ENCODE measurements around the gene KMT5C. TPM values are rescaled to one million over a fixed set of nuclear protein-coding genes. Genes with fewer than 3 reads are reported as not detected.

Gene KMT5C
- total RNA-seq, 1 experiment from 2014 or later = 54.5 TPM

- Histone ChIP-seq H2BK12ac (ENCODE audit: insufficient read length, low read depth, low read length) (no peak overlapping the region), H3K18ac (ENCODE audit: insufficient read length, low read depth, low read length) (no peak overlapping the region), H2AFZ (ENCODE audit: low read length) (no peak overlapping the region), H3K9ac (ENCODE audit: extremely low read depth, insufficient read length, low read length) (no peak overlapping the region), H3K4me1 (ENCODE audit: insufficient read depth, low read length) (no peaks in the 10 kb centered on the region), H4K5ac (ENCODE audit: insufficient read length, low read depth, low read length) (no peak overlapping the region), H2BK120ac (ENCODE audit: low read depth, low read length, poor library complexity, severe bottlenecking) (no peak overlapping the region), H3T11ph (ENCODE audit: low read length) (no peak overlapping the region), H3K23me2 (ENCODE audit: insufficient read length, low read depth, low read length, poor library complexity, severe bottlenecking) (no peaks in the 10 kb centered on the region), H3K4me2 (ENCODE audit: insufficient read depth, insufficient read length, low read length) (no peak overlapping the region), H2BK20ac (ENCODE audit: low read depth, low read length, poor library complexity, severe bottlenecking) (no peak overlapping the region), H4K8ac (replicated peaks; ENCODE audit: insufficient read length, low read depth, low read length) (no peak overlapping the region), H3K27ac (ENCODE audit: insufficient read length, low read depth, low read length) (no peak overlapping the region), H3K79me1 (ENCODE audit: insufficient read depth, low read depth, low read length, poor library complexity, severe bottlenecking) (no peaks in the 10 kb centered on the region), H3K23ac (ENCODE audit: insufficient read length, low read depth, low read length) (no peak overlapping the region), H3K79me2 (ENCODE audit: insufficient read depth, low read length) (no peaks in the 10 kb centered on the region), H3K56ac (ENCODE audit: insufficient read length, low read depth, low read length) (no peak overlapping the region), H3K27me3 (ENCODE audit: insufficient read depth, low read length) (no peaks in the 10 kb centered on the region), H3K14ac (ENCODE audit: insufficient read depth, low read length) (no peak overlapping the region), H4K20me1 (ENCODE audit: control insufficient read depth, insufficient read depth, insufficient read length) (no peaks in the 10 kb centered on the region), H3K9me3 (ENCODE audit: control insufficient read depth, low read depth, low read length) (no peaks in the 10 kb centered on the region), H2AK5ac (ENCODE audit: insufficient read length, low read length) (no peak overlapping the region), H2BK15ac (ENCODE audit: low read depth, low read length) (no peak overlapping the region), H4K91ac (ENCODE audit: insufficient read length, low read depth, low read length) (no peak overlapping the region), H3K4ac (ENCODE audit: low read depth, low read length) (no peak overlapping the region), H2BK5ac (ENCODE audit: insufficient read length, low read length) (no peak overlapping the region)
- Mint-ChIP-seq H3K27ac (no peak overlapping the region), H3K36me3 (ENCODE audit: insufficient read depth in 1 of 3, low read depth in 3 of 3) (peaks cover 17 to 31% (median 27%) of the 10 kb centered on the region in 3 experiments; a peak in 6 of 7 replicates), H3K4me1 (peaks cover 3 to 7% of the 10 kb centered on the region in 2 experiments; a peak in 2 of 4 replicates), H3K27me3 (ENCODE audit: low read depth) (peaks cover 2% of the 10 kb centered on the region; the same call in 1 of the 2 replicates), H3K4me3 (no peak overlapping the region), H3K9me3 (no peaks in the 10 kb centered on the region)
- WGBS (ENCODE audit: extremely low coverage, insufficient read length, low lambda C conversion rate) = no CpG with 5 or more reads among the region's 18 CpGs
- no peak for DNase-seq
- TF ChIP-seq, protein P1, sequence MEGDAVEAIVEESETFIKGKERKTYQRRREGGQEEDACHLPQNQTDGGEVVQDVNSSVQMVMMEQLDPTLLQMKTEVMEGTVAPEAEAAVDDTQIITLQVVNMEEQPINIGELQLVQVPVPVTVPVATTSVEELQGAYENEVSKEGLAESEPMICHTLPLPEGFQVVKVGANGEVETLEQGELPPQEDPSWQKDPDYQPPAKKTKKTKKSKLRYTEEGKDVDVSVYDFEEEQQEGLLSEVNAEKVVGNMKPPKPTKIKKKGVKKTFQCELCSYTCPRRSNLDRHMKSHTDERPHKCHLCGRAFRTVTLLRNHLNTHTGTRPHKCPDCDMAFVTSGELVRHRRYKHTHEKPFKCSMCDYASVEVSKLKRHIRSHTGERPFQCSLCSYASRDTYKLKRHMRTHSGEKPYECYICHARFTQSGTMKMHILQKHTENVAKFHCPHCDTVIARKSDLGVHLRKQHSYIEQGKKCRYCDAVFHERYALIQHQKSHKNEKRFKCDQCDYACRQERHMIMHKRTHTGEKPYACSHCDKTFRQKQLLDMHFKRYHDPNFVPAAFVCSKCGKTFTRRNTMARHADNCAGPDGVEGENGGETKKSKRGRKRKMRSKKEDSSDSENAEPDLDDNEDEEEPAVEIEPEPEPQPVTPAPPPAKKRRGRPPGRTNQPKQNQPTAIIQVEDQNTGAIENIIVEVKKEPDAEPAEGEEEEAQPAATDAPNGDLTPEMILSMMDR (conservative IDR thresholded peaks at IDR 0.05) = no peak
Observed at GRCh38 chr19:55311797-55312196, 27.9 kb upstream of the KMT5C start.
